NT2/D1 (cell line): ENCODE results near the gene PPIH.

ENCODE experiments used
- DNase-seq: peaks from one replicate; pipeline ENCODE4 v3.0.0-alpha.2; 2011; ENCODE audit warnings: low read depth, low spot score
- H3K27me3 ChIP-seq: 2 replicates; pipeline ENCODE4 v1.6.0; 2011; ENCODE audit warnings: mild to moderate bottlenecking; ENCODE audit not compliant: insufficient read length, insufficient read depth
- H3K36me3 ChIP-seq: 2 replicates; pipeline ENCODE4 v1.6.1; 2011; ENCODE audit warnings: mild to moderate bottlenecking, low read length, mixed read lengths; ENCODE audit not compliant: insufficient read depth, insufficient read length
- H3K4me1 ChIP-seq: 2 replicates; pipeline ENCODE4 v1.5.1; 2011; ENCODE audit not compliant: insufficient read depth, insufficient read length
- H3K4me3 ChIP-seq: 2 replicates; pipeline ENCODE4 v1.5.1; 2011; ENCODE audit warnings: low read depth; ENCODE audit not compliant: insufficient read length
- H3K9ac ChIP-seq: 2 replicates; pipeline ENCODE4 v1.6.0; 2011; ENCODE audit warnings: low read depth; ENCODE audit not compliant: insufficient read length
- H3K9me3 ChIP-seq: 2 replicates; pipeline ENCODE4 v1.5.1; 2011; ENCODE audit warnings: mild to moderate bottlenecking, low read length; ENCODE audit not compliant: insufficient read depth
- SUZ12 ChIP-seq: IDR thresholded peaks from 2 replicates; pipeline ENCODE4 v1.6.1; 2011; ENCODE audit not compliant: insufficient read length, insufficient read depth; ENCODE audit errors: extremely low read depth
- YY1 ChIP-seq: IDR thresholded peaks from 2 replicates; pipeline ENCODE4 v1.6.1; 2011; ENCODE audit not compliant: insufficient read length, insufficient read depth
- ZNF274 ChIP-seq: IDR thresholded peaks from 2 replicates; pipeline ENCODE4 v1.6.1; 2011; ENCODE audit warnings: mild to moderate bottlenecking, low read depth, low read length

PPIH gene

GRCh38 chr1:42682739-42683531, 24.7 kb downstream of the PPIH start:
- no peak for DNase-seq
- Histone ChIP-seq H3K4me1 (no peaks in the 10 kb centered on the region), H3K36me3 (peaks cover 50% of the 10 kb centered on the region), H3K4me3 (peak overlapping the region; percentile 82), H3K27me3 (no peaks in the 10 kb centered on the region), H3K9me3 (no peaks in the 10 kb centered on the region), H3K9ac (peak overlapping the region; percentile 85)
- TF ChIP-seq ZNF274 (no peak), SUZ12 (no peak), YY1 (no peak)

GRCh38 chr1:42684139-42684538, 25.9 kb downstream of the PPIH start:
- H3K36me3 ChIP-seq, result peaks cover 62% of the 10 kb centered on the region
- DNase-seq, result no peak
- TF ChIP-seq YY1, result peak; percentile 58
- no peak for TF ChIP-seq SUZ12
- no peak for TF ChIP-seq ZNF274
- H3K9me3 ChIP-seq, result no peaks in the 10 kb centered on the region
- peak overlapping the region; percentile 6 for H3K9ac ChIP-seq
- peak overlapping the region; percentile 82 for H3K4me3 ChIP-seq
- H3K4me1 ChIP-seq, result no peaks in the 10 kb centered on the region
- no peaks in the 10 kb centered on the region for H3K27me3 ChIP-seq

GRCh38 chr1:42686418-42686817, 28.2 kb downstream of the PPIH start:
- DNase-seq, result no peak
- Histone ChIP-seq H3K4me1 (no peaks in the 10 kb centered on the region), H3K4me3 (no peak overlapping the region), H3K36me3 (peaks cover 74% of the 10 kb centered on the region), H3K27me3 (no peaks in the 10 kb centered on the region), H3K9ac (no peak overlapping the region), H3K9me3 (no peaks in the 10 kb centered on the region)
- TF ChIP-seq SUZ12 (no peak), YY1 (no peak), ZNF274 (no peak)

- no peak for DNase-seq
- no peak overlapping the region for H3K9ac ChIP-seq
- H3K4me3 ChIP-seq, result no peak overlapping the region
- TF ChIP-seq SUZ12 (no peak), ZNF274 (no peak), YY1 (no peak)
- peaks cover 84% of the 10 kb centered on the region for H3K36me3 ChIP-seq
- H3K4me1 ChIP-seq, result no peaks in the 10 kb centered on the region
- H3K27me3 ChIP-seq, result no peaks in the 10 kb centered on the region
- H3K9me3 ChIP-seq, result no peaks in the 10 kb centered on the region
Measured at GRCh38 chr1:42689912-42690311, 31.7 kb downstream of the PPIH start.

- Histone ChIP-seq H3K36me3 (peaks cover 84% of the 10 kb centered on the region), H3K9ac (no peak overlapping the region), H3K4me1 (no peaks in the 10 kb centered on the region), H3K27me3 (no peaks in the 10 kb centered on the region), H3K9me3 (no peaks in the 10 kb centered on the region), H3K4me3 (no peak overlapping the region)
- TF ChIP-seq YY1, result no peak
- no peak for TF ChIP-seq ZNF274
- no peak for TF ChIP-seq SUZ12
- no peak for DNase-seq
Measured at GRCh38 chr1:42690477-42691156, 32.4 kb downstream of the PPIH start.

GRCh38 chr1:42691157-42691498, 32.9 kb downstream of the PPIH start:
- no peak for TF ChIP-seq ZNF274
- no peak for DNase-seq
- Histone ChIP-seq H3K4me1 (no peaks in the 10 kb centered on the region), H3K27me3 (no peaks in the 10 kb centered on the region), H3K36me3 (peaks cover 84% of the 10 kb centered on the region), H3K4me3 (no peak overlapping the region), H3K9ac (no peak overlapping the region), H3K9me3 (no peaks in the 10 kb centered on the region)

- no peak for DNase-seq
- Histone ChIP-seq H3K4me3 (no peak overlapping the region), H3K27me3 (no peaks in the 10 kb centered on the region), H3K36me3 (peaks cover 85% of the 10 kb centered on the region), H3K9ac (no peak overlapping the region), H3K9me3 (no peaks in the 10 kb centered on the region), H3K4me1 (no peaks in the 10 kb centered on the region)
- TF ChIP-seq ZNF274, result no peak
- no peak for TF ChIP-seq SUZ12
- TF ChIP-seq YY1, result no peak
Measured at GRCh38 chr1:42692461-42692860, 34.2 kb downstream of the PPIH start.
